22Rv1 (cell line): Measurements from ENCODE around the gene PPP1R27.

Source experiments
- H3K27ac ChIP-seq: fragments of 450-650 bp; 2 replicates; pipeline ENCODE4 v1.5.1; 2017
- CTCF ChIP-seq: fragments of 450-650 bp; IDR thresholded peaks from 2 replicates; pipeline ENCODE4 v1.5.1; 2017; ENCODE audit warnings: mild to moderate bottlenecking
- ZFX ChIP-seq: fragments of 450-650 bp; IDR thresholded peaks from 2 replicates; pipeline ENCODE4 v1.6.1; 2017; ENCODE audit warnings: antibody characterized with exemption, borderline replicate concordance

Gene PPP1R27

DNA sequence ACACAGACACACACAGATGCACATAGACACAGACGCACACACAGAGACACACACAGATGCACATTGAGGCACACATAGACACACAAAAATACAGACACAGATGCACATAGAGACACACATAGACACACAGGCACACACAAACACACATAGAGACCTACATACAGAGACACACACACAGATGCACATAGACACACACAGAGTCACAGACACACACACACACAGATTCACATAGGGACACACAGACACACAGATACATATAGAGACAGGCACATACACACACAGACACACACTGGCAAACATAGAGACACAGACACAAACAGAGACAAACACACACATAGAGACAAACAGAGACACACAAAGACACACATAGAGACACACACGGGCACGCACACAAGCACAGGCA, 40.8 kb downstream of the PPP1R27 start:
- TF ChIP-seq ZFX (no peak), CTCF (no peak)

DNA sequence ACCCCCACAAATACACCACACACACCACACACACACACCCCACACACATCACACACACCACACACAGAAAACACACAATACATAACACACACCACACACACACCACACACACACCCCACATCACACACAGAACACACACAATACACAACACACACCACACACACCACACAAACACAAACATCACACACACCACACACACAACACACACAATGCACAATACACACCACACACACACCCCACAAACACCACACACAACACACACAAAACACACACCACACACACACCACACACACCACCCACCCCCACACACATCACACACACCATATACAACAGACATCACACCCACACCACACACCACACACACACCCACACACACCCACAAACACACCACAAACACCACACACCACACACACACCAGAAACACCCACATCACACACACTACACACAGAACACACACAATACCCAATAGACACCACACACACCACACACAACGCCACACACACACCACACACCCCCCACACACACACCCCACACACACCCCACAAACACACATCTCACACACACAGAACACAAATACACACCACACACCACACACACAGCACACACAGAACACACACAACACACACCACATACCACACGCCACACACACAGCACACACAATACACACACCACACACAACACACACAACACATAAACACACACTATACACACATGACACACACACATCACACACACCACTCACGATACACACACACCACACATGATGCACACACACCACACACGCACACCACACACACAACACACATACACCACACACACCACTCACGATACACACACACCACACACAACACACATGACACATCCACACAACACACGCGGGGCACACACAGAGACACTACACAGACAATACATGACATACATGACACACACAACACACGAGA, 41.9 kb downstream of the PPP1R27 start:
- TF ChIP-seq ZFX (no peak), CTCF (no peak)
- H3K27ac ChIP-seq: no peak overlapping the region

More for the DNA sequence above, 40.8 kb downstream of the PPP1R27 start:
- no peak overlapping the region for H3K27ac ChIP-seq
